ENCODE results near the gene MTMR4.
A peak's percentile ranks its signal among the peaks of the same experiment; 100 is the strongest.

The MTMR4 gene

DNA sequence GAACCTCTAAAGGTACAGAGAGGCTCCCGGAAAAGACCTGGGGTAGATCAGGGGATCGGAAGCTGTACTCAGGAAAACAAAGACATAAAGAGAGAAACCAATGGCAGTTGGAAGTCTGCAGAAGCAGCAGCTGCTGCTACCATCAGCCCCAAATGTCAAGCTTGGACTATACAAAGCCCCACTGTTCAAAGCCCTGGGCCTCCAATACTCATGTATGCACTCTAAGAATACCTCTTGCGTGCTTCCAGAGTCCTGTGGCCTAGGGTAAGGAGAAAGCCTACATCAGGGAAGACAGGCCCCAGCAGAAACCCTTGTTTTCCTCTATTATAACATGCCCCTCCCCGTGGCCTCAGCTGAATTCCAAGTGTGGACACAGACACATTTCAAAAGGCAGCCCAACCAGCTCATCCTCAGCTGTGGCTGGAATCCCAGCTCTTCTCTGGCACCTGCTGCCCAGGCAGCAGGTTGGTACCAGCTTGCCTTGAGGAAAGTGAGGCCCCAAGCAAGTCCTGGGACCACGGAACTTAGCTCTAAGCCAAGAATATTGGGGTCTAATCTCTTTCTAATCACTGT, 19.3 kb upstream of the MTMR4 start:
- TF ChIP-seq JUND (IDR thresholded peaks at IDR 0.05; ENCODE audit: low read depth) = no peak
- in situ Hi-C loops (cut with HindIII; ENCODE audit: low pct_unique_long_range_greater_than_20kb, low sequenced_read_pairs) = no loop called here
- DNase-seq (ENCODE audit: low read depth in 1 of 2, low spot score in 1 of 2) = no peak

GRCh38 chr17:58532555-58532951, 18.1 kb upstream of the MTMR4 start:
- in situ Hi-C loops (cut with HindIII; ENCODE audit: low pct_unique_long_range_greater_than_20kb, low sequenced_read_pairs) = no loop called here
- no peak for DNase-seq (ENCODE audit: low read depth in 1 of 2, low spot score in 1 of 2)
- TF ChIP-seq JUND (IDR thresholded peaks at IDR 0.05; ENCODE audit: low read depth) = no peak

GRCh38 chr17:58531661-58532554, 17.5 kb upstream of the MTMR4 start:
- peak; percentile 75 to 79 for DNase-seq (ENCODE audit: low read depth in 1 of 2, low spot score in 1 of 2)
- in situ Hi-C loops (cut with HindIII; ENCODE audit: low pct_unique_long_range_greater_than_20kb, low sequenced_read_pairs) = no loop called here

DNA sequence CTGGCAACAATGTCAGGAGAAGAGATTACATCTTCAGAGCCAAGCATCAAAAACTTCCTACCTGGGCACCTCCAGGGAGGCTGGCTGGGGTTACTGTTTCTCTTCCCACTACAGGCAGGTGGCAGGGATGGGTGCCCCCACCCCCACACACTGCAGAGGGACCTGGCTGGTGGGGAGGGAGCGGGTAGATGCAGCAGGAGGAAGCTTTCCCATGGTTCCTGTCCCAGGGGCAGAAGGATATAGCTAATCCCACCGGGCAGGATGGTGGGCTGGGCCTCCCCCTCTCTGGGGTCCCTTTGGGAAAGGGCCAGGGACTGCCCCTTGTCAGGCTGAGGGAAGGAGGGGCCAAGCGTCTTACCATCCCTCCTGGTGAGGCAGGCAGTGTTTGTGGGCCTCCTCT, 16.7 kb upstream of the MTMR4 start:
- in situ Hi-C loops (cut with HindIII; ENCODE audit: low pct_unique_long_range_greater_than_20kb, low sequenced_read_pairs) = no loop called here
- no peak for TF ChIP-seq JUND (IDR thresholded peaks at IDR 0.05; ENCODE audit: low read depth)
- DNase-seq (ENCODE audit: low read depth in 1 of 2, low spot score in 1 of 2) = no peak

More at GRCh38 chr17:58531661-58532554, 17.5 kb upstream of the MTMR4 start:
- TF ChIP-seq JUND (IDR thresholded peaks at IDR 0.05; ENCODE audit: low read depth) = no peak

DNA sequence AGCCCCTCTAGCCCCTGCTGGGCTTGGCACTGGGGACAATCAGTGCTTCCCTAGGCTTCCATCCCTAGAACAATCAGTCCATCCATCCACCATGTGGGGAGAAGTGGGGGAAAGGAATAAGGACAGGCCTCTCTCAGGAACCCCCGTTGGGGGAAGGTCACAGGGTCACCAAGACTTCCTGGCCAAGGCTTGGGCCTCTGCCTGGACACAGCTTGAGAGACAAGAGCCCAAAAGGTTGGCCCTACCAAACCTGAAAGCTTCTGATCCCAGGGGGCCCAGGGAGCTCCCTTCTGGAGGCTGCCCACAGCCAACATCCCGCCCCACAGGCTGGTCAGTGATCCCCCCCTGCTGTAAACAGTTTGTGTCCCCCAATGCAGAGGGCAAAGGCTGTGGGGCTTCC, 16.2 kb upstream of the MTMR4 start:
- no peak for DNase-seq (ENCODE audit: low read depth in 1 of 2, low spot score in 1 of 2)
- in situ Hi-C loops (cut with HindIII; ENCODE audit: low pct_unique_long_range_greater_than_20kb, low sequenced_read_pairs) = no loop called here
- no peak for TF ChIP-seq JUND (IDR thresholded peaks at IDR 0.05; ENCODE audit: low read depth)

DNA sequence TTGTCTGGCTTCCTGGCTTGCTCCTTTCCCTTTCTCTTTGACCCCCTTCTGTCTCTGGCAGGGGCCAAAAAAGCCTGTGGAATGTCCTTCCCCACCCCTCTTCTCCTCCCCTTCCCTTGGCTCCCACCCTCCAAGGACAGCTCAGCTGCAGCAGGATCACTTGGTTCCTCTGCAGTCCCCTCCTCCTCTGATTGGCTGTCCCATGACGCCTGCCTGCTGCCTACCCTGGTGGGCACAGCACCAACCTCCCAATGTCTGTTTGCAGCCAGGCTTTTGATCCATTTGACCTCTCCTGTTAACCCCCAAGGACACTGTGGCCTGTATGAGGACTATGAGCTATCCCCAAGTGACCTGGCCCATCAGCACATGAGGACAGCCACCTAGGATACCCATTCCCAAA, 14.8 kb upstream of the MTMR4 start:
- DNase-seq (ENCODE audit: low read depth in 1 of 2, low spot score in 1 of 2) = no peak
- no peak for TF ChIP-seq JUND (IDR thresholded peaks at IDR 0.05; ENCODE audit: low read depth)
- in situ Hi-C loops (cut with HindIII; ENCODE audit: low pct_unique_long_range_greater_than_20kb, low sequenced_read_pairs) = no loop called here

DNA sequence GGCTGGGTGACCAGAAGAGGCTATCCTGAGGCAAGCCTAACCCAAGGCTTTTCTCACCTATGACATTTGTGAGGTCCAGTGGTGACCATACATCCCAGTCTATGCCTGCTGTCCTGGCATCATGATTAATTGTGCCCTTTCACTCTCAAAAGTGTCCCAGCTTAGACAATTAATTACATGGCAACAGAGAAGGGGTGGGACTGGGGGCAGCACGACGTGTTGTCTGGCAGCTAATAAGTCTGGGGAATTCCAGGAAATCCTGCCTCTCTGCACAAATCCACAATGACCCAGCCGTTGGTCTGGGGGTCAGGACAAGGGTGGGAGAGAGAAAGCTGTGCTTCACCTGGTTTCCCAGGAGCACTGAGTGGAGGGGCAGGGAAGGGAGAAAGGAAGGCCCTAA, 14.0 kb upstream of the MTMR4 start:
- no peak for TF ChIP-seq JUND (IDR thresholded peaks at IDR 0.05; ENCODE audit: low read depth)
- DNase-seq (ENCODE audit: low read depth in 1 of 2, low spot score in 1 of 2) = no peak
- in situ Hi-C loops (cut with HindIII; ENCODE audit: low pct_unique_long_range_greater_than_20kb, low sequenced_read_pairs) = no loop called here

DNA sequence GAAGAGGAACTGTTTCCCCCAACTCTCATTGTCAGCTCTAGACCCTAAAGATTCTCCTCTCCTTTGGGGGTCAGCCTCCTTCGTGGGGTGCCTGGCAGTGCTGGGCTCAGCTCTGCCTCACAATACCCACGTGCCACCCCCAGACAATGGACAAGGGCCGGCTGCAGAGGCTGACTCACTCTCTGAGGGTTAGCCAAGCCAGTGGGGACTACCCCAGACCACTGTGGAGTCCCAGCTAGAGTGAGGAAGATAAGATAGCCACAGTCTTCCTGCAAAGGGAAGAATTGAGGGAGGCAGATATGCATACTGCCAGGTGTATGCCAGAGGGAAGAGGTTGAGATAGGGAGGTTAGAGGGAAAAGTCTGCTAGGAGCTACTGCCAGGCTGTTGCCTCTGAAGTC, 13.5 kb upstream of the MTMR4 start:
- in situ Hi-C loops (cut with HindIII; ENCODE audit: low pct_unique_long_range_greater_than_20kb, low sequenced_read_pairs) = no loop called here

DNA sequence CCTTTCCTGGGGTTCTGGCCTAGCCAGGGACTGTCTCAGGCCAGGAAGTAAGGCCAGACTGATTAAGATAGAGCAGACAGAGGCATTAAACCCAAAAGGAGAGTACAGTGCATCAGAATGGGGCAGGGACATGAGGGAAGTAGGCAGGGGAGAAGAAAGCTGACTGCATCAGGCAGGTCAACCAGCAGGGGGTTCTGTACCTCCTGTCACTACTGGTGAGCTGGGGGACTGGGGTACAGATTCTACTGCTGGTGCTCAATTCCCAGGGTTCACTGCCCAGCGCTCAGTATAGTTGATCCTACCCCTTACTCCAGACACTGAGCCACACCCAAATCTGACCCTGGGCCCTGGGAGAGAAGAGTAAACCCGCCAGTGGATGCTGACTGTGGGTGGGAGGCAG, 12.9 kb upstream of the MTMR4 start:
- no peak for DNase-seq (ENCODE audit: low read depth in 1 of 2, low spot score in 1 of 2)
- TF ChIP-seq JUND (IDR thresholded peaks at IDR 0.05; ENCODE audit: low read depth) = no peak
- in situ Hi-C loops (cut with HindIII; ENCODE audit: low pct_unique_long_range_greater_than_20kb, low sequenced_read_pairs) = no loop called here

More for the DNA sequence above, 13.5 kb upstream of the MTMR4 start:
- no peak for DNase-seq (ENCODE audit: low read depth in 1 of 2, low spot score in 1 of 2)
- no peak for TF ChIP-seq JUND (IDR thresholded peaks at IDR 0.05; ENCODE audit: low read depth)

- in situ Hi-C loops (cut with HindIII; ENCODE audit: low pct_unique_long_range_greater_than_20kb, low sequenced_read_pairs) = no loop called here
- no peak for TF ChIP-seq JUND (IDR thresholded peaks at IDR 0.05; ENCODE audit: low read depth)
- DNase-seq (ENCODE audit: low read depth in 1 of 2, low spot score in 1 of 2) = no peak
Observed at GRCh38 chr17:58525239-58525638, 10.8 kb upstream of the MTMR4 start.

DNA sequence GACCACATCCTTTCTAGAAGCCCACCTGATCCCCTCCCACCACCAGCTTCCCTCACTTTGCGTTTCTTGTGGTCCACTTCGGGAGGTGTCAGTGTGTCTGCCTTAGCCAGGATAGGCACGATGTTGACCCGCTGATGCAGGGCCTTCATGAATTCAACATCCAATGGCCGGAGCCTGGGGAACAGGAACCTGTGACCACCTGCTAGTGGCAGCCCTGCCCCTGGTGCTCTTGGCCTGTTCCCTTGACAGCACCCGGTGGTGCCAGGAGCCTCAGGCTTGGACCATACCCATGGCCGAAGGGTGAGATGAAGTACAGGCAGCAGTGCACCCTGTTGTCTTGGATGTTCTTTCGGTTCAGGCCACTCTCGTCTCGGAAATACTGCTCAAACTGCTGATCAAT, 7.2 kb upstream of the MTMR4 start:
- in situ Hi-C loops (cut with HindIII; ENCODE audit: low pct_unique_long_range_greater_than_20kb, low sequenced_read_pairs) = no loop called here
- TF ChIP-seq JUND (IDR thresholded peaks at IDR 0.05; ENCODE audit: low read depth) = no peak
- DNase-seq (ENCODE audit: low read depth in 1 of 2, low spot score in 1 of 2) = no peak

GRCh38 chr17:58520843-58521430, 6.5 kb upstream of the MTMR4 start:
- TF ChIP-seq JUND (IDR thresholded peaks at IDR 0.05; ENCODE audit: low read depth) = no peak
- peak in 1 of 2 experiments; percentile 79 for DNase-seq (ENCODE audit: low read depth in 1 of 2, low spot score in 1 of 2)
- in situ Hi-C loops (cut with HindIII; ENCODE audit: low pct_unique_long_range_greater_than_20kb, low sequenced_read_pairs) = no loop called here

- peak; percentile 98 to 100 for DNase-seq (ENCODE audit: low read depth in 1 of 2, low spot score in 1 of 2)
- no peak for TF ChIP-seq JUND (IDR thresholded peaks at IDR 0.05; ENCODE audit: low read depth)
- in situ Hi-C loops (cut with HindIII; ENCODE audit: low pct_unique_long_range_greater_than_20kb, low sequenced_read_pairs) = no loop called here
Observed at GRCh38 chr17:58517928-58518609, 3.6 kb upstream of the MTMR4 start.
